Stimulated activated naive CD8-positive, alpha-beta T cell treated with anti-CD3 and anti-CD28 coated beads, Interleukin-15, Interleukin-2, amounts not matched to agents 100 U/mL and 50 U/mL, for 24 hours (primary cell): ENCODE data around the gene ERFL.
A peak's percentile ranks its signal among the peaks of the same experiment; 100 is the strongest.
"Not testable (repeated sequence)": the region's sequence is repeated elsewhere in the genome, so short reads cannot be mapped to it uniquely, and the experiment has no call there.

ENCODE experiments used
- ATAC-seq: fragments of 150-1000 bp; cut with Tn5 transposase; one replicate; pipeline ENCODE4 v1.10.0; 2021
- DNase-seq: peaks from one replicate; pipeline ENCODE4 v3.0.0; 2021

The ERFL gene

DNA sequence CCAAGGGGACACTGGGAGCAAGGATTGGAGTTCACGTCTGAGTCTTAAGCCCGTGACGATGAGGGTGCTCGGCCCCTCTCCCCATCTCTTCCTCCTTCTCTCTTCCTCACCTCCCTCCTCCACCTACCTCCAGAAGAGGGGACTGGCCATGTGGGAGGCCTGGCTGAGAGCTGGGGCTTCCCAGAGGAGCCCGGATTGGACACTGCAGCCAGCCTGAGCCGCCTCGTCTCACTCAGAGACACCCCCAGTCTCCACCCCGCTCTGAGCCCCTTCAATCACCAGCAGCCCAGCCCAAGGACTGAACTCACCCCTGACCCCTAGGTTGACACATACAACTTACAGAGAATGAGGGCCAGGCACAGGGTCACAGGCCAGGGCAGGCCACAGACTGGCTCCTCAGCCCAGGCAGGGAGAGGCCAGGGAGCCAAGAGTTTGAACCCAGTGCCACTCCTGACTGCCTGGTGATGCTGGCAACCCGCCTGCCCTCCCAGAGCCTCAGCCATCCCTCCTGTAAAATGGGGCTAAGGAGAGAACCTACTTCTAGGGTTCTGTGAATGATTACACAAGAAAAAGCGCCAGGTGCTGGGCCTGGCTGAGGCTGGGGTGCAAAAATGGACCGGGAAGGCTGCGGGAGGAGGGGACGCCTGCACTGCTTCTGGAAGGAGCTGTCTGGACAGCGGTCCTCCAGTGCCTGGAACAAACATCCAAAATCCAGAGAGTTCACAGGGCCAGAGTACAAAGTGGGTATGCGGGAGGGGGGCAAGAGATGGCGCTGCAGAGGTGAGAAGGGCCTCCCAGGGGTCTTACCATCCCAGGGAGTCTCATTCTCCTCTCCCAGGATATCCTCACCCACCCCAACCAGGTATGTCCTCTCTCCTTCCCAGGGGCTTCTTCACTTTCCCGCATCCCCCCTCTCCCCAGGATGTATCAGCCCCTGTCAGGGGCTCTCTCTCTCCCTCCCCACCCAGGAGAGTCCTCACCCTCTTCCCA is 50.0 kb downstream of the ERFL start:
- DNase-seq (peak; percentile 56), ATAC-seq (peak; percentile 40)

DNA sequence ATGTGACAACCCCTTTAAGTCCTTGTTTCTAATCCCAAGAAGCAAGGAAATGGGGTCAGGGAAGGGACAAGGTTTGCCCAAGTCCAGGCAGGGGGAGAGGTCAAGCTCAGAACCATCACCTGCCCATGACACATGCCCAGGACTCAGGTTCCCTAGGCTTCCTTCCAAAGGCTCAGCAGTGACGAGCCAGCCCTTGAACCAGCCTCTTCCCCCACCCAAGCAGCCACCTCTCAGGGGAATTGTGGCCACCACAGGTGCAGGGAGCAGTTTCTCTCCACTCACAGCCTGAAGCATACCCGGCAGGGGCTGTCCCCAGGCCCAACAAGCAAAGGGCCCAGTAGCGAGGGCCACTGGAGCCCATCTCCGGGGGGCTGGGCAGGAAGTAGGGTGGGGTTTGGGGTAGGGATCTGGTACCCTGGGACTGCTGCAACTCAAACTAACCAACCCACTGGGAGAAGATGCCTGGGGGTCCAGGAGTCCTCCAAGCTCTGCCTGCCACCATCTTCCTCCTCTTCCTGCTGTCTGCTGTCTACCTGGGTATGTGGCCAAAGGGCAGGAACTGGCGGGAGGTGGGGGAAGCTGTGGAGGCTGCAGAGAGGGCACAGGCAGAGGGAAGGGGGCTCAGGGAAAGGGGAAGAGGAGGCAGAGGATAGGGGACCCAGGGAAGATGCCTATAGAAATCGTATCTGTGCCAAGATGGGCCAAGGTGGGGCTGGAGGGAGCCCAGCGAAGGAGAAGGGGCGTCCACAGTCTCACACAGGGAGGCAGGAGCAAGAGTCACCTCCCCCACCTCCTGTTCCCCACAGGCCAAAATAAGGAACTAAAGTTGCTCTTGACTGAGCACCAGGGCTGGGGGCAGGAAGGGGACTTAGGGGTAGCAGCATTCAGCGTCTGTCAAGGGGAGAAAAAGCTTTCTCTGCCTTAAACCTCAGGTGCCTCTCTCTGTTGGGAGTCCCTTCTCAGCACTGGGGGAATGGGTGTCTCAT is 51.1 kb downstream of the ERFL start, which contains the start of gene CD79A:
TSS of gene CD79A (plus strand) at position 433 of the 986 bp plus-strand sequence. CDS start at position 459, 26 bp downstream.
- DNase-seq (peak; percentile 71), ATAC-seq (peak; percentile 49)

DNA sequence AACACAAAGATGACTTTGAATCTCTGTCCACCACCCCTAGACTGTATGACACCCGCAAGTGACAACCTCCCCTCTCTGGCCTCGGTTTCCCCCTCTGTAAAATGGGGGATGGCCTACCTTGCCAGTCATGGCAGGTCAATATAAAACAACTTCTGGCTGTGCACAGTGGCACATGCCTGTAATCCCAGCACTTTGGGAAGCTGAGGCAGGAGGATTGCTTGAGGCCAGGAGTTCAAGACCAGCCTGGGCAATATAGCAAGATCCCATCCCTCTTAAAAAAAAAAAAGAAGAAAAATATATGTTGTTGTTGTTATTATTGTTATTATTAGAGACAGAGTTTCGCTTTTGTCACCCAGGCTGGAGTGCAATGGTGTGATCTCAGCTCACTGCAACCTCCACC is 52.3 kb downstream of the ERFL start:
- ATAC-seq, result not testable (repeated sequence)

DNA sequence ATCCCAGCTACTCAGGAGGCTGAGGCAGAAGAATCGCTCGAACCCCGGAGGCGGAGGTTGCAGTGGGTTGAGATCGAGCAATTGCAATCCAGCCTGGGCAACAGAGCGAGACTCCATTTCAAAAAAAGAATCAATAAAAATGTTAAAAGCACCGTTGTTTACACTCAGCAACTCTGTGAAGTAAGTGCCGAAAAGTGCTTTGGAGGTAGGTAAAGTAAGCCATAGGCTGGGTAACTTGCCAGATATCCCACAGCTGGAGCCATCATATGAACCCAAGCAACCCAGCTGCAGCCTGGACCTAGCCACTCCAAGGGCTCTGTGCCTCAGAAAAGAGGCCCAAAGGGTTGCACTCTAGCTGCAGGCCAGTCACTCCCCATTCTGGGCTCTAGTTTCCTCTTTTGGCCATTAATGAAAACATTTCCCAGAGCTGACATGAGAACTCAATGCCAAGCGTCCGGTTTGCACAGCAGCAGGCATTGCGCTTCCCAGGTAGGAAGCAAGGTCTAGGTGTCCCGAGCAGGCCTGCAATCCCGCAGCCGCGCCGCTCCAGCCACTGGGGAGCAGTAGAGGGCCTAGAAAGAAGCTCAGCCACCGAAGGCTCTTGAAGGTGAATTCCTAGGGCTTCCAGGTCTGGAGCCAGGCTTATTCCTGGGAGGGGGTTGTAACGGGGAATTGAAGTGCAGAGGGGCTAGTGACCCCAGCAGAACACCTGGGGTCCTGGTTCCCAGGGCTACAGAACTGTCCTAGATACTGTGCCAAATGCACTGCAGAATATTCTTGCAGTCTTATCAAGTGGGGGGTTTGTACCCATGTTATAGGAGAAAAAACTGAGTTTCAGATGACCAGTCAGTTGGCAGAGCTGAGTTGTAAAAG is 55.2 kb downstream of the ERFL start:
- DNase-seq, result peak; percentile 81

More for the DNA sequence above, 52.3 kb downstream of the ERFL start:
- DNase-seq, result not testable (repeated sequence)

DNA sequence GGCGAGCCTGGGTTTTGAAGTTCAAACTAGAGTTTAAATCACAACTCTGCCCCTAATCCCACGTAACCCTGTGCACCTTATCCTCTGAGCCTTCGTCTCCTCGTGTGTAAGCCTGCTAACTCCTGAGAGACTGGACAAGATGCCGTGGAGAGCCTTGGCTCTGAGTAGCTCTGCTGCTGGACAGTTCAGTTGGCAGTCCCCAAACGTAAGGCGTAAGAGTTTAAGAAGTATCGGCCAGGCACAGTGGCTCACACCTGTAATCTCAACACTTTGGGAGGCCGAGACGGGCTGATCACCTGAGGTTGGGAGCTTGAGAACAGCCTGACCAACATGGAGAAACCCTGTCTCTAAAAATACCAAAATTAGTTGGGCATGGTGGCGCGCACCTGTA is 55.9 kb downstream of the ERFL start:
- no peak for ATAC-seq
- DNase-seq, result peak; percentile 25

More for the DNA sequence above, 55.2 kb downstream of the ERFL start:
- no peak for ATAC-seq

DNA sequence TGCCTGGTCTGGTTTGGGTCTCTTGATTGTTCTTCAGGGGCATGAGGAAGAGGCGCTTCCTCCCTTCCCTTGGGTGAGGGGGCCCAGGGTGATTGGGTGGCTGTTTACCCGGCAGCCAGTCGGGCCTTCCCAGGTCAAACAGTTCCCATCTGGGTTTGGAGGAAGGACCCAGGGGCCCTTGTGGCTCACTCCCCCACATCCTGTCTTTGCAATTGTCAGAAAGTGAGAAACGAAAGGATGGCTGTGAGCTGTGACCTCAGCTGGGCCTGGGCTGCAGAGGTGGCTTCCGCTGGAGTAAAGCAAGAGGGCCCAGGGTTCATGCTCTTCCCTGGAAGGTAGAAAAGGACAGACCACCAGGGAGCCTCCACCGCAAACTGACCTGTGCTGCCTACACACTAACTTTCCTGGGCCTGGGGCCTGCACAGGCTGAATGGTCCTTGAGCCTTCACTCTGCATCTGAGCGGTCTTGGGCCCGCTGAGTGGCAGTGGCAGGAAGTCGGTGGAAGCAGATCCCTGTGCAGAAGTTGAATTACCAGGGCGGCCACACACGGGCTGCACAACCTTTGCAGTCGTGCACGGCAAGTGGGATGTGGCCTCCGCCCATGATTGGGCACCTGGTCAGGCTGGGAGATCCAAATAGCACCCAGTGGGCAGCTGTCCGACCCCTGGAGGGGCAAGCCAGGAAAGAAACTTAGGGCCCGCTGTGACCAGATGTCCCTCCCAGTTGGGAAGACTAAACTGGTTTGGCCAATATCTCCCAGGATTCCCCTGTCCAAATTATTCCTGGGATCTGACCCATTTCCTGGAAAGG is 56.5 kb downstream of the ERFL start:
- peak; percentile 71 for ATAC-seq
- peak; percentile 77 for DNase-seq

DNA sequence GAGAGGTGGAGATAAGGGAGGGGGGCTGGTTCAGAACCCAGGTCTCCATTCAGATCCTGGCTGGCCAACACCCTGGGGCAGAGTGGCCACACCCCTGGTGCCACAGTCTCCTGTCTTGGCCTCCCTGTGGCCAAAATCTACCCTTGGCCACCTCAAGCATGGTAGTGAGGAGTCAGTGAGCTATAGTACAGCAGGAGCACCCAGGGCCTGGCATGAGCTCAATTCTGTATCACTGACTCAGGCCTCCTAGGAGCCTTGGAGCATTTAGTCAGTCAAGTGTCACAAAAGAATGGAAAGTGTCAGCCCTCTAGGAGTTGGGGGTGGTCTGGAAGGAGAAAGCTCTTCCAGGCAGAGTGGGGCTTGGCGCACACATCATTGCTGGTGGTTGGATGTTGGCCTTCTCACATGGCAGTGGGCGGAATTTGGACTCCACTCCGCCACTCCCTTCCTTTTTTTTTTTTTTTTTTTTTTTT is 57.8 kb downstream of the ERFL start:
- ATAC-seq, result peak; percentile 24
- DNase-seq, result peak; percentile 24

DNA sequence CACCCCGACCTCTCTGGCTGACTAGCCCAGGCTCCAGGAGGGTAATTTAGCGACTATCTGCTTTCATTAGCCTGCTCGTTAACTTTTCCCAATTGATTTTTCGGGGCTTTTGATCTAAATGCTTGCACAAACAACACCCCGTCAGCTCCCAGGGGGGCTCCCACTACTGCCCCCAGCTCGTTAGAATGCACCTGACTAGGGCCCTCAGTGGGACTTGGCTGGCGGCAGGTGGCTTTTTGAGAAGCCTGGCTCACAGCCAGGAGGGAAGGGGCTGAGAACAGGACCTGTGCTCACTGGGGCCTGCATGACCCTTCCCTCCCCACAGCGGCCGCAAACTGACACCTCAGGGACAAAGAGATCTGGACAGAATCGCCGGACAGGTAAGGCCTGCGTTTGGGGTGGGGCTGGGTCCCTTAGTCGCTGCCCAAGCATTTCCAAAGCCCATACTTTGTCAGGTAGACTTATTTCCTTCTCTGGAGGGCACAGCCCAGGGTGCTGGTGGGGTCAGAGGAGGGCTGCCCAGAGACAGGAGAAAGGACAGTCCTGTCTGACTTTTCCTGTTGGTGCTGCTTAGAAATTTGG is 58.8 kb downstream of the ERFL start:
- no peak for ATAC-seq
- DNase-seq, result peak; percentile 9

DNA sequence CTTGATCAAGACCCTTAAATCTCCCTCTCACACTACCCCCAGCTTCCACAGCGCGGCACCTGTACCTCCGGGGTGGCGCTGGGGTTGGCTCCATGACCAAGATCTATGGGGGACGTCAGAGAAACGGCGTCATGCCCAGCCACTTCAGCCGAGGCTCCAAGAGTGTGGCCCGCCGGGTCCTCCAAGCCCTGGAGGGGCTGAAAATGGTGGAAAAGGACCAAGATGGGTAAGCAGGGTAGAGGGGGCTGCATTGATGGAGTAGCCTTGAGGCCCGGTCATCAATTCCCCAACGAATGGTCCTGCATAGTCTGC is 59.3 kb downstream of the ERFL start:
- ATAC-seq (no peak), DNase-seq (peak; percentile 11)

DNA sequence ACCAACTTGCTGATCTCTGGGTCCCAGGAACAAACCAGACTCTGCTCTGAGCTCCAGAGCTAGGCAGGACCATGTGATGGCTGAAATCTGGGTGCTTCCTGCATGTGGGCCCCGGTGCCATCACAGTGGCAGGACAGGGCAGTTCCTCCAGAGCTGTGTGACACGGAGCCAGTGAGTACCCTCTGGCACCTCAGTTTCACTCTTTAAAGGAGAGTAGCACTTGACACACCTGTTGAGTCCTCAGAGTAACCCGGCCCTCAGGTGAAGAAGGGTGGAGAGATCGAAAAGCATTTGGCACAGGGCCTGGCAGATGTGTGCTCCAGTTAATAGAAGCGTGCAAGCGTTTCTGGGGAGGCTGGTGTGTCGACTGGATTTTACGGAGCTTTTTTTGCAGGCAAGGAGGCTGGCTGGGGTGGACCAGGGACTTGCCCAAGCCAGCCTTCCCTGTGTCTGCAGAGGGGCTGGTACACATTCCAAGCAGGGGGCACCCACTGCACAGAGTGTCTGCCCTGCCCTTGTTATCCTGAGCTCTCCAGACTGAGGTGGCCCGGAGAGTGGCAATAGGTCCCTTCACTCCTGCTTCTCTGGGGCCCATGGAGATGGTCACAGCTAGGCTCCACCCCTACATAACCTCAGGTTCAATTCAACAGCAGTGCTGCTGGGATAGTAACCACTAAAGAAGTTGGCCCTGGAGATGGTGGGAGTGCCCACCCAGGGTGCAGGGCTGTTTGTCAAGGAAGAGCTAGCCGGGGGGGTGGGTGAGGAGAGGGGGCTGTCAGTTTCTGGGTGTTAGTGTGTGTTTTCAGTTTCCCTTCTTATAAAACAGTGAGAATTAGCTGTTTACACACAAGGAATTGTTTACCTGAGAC is 59.9 kb downstream of the ERFL start:
- ATAC-seq (no peak), DNase-seq (peak; percentile 13)

DNA sequence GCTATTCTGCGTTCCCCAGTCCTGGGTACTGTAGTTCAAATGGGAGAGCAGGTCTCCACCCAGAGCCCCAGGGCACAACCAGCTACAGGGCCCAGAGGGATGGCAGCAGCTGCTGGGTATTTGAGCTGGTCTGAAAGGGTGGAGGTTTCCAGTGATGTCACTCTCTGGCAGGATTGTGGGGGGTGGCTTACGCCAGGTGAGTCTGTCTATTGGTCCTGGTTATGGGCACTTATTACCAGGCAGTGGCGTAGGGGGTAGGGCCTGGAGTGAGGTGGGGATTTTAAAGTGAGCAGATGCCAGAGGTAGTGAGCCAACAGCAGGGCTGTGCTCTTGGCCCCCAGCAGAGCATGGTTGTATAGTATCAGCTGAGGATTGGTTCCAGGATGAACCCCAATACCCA is 62.0 kb downstream of the ERFL start:
- DNase-seq, result peak; percentile 33
- ATAC-seq, result peak; percentile 15

DNA sequence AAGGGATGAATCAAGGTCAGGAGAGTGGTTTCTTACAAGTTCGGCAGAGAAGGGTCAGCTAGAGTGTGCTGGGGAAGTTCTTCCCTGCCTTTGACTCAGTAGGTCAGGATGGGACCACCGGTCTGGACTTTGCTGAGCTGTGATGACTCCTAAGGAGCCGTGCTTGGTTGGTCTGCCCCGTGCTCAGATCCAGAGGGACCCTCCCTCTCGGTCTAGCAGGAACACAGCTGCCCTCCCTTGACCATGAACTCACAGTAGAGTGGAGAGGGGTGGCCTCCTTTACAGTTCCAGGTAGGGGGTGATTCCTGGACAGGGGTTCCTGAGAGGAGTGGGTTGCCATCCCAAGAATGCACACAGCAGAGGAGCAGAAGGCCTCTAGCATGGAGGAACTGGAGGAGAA is 63.9 kb downstream of the ERFL start:
- ATAC-seq, result no peak
- DNase-seq, result peak; percentile 5

DNA sequence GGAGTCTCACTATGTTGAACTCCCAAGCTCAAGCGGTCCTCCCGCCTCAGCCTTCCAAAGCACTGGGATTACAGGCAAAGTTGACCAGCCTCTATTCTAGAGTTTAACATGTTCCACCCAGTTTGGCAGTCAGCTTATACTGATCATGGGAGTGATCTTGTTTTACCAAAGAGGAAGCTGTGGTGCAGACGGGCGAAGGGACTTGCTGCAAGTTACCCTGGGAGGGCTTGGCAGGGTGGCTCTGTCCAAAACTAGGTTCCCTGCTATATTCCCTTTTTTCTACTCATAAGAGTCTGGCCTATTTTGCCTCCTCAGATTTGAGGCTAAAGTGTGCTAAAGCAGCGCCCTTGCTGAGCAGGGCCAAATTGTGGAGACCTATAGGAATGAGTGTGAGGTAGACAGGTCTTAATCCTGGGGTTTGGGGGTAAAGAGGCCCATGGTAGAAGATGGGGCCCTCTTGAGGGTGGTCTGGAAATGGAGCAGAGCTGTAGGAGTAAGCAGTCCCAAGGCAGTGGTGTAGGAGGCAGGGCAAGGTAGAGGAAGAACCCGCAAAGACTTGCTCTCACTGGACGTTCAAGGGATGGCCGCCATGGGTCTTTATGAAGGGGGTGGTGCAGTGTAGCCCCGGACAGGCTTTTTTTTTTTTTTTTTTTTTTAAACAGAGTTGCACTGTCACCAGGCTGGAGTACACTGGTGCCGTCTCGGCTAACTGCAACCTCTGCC is 64.9 kb downstream of the ERFL start:
- peak; percentile 9 for DNase-seq
- no peak for ATAC-seq

DNA sequence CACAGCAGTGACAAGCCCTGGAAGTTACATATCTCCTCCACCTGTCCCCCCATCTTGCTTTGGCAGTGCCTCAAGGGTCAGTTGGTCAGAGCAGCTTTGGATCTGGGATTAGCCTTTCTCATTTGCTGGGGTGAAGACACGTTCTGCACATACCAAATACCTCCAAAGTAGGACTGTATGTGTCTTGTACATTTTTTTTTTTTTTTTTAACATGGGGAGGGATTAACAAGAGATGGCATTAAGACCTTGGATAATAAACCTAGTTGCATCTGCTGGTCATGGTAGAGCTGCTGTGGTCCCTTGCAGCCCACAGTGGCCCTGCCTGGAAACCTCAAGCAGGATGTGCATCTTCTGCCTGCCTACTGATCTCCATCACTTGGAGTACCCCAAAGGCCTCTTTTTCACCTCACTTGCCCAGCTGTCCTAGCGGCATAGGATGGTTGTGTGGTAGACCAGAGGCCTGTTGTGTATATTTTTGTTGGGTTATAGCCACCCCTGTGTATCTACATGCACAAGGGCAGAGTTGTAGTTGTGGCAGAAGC is 65.7 kb downstream of the ERFL start:
- ATAC-seq, result no peak
- peak; percentile 16 for DNase-seq

DNA sequence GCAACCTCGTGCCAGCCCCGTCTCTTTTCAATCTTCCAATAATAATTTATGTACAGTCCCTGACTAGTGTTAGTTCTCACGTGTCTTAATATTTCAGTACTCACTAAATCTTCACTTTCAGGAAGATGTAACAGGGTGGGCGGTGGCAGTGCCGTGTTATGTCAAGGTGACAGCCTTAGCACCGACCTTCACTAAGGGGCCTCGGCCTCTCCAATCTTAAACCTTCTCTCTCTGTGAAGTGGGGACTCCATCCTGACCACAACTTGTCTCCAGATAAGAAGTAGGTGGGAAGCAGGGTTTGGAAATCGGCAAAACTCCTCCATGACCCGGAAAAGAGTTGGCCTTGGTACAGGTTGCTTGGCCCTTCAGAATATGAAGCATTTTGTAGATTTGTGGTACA is 66.4 kb downstream of the ERFL start:
- ATAC-seq (no peak), DNase-seq (peak; percentile 12)

DNA sequence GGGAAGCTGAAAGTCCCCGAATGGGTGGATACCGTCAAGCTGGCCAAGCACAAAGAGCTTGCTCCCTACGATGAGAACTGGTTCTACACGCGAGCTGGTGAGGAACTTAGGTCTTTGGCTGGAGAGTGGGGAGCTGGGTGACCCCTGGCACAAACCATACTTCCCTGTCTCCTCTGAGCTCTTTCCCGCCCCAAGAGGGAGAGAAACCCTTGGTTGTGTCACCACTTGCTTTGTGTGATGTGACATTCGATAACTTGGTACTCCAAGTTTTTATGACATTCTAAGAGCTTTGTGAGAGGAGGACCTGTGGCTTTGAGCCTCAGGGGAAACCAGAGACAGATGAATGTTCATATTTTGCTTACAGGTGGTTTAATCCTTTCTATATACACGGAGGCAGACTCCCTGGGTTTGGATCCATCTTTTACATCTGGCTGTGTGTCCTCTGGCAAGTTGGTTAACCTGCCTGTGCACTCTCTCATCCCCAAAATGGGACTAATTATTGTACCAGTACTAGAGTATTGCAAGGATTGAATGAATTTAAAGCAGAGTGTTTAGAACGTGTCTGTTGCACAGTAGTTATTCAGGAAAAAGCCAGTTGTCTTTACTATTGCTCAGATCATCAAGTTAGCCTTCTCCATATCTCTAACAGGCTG is 67.0 kb downstream of the ERFL start:
- peak; percentile 16 for DNase-seq
- ATAC-seq, result no peak

DNA sequence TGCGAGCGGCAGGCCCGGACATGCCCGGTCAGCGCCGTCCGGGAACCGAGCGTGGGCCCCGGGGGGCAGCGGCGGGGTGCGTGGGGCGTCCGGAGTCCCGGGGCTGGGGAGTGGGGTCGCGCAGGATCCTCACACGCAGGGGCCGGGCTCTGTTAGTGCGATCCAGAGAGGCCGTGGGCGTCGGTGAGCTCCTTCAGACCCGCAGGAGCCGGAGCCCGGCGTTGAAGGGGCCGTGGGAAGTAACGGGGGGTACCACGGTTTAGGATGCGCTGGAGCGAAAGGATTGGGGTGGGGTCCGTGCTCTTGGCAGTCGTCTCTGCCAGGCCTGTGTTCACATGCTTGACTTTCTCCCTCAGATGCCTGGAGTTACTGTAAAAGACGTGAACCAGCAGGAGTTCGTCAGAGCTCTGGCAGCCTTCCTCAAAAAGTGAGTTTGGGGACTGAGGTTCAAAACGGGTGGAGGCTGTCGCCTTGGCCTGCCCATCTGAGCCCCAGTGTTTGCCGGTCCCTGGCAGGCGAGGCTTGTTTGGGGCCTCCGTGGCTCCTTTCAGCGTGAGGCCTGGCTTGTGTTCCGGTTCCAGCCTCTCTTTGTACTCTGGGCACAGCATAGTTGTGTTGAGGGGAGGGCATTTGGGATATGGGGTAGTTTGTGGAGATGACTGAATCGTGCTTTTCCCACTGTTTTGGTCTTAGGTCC is 67.7 kb downstream of the ERFL start:
- no peak for ATAC-seq
- DNase-seq, result no peak
